LNCAP (cell line): Measurements from ENCODE around the gene CDH9.

ENCODE experiments used
- CTCF ChIP-seq: fragments of 450-650 bp; IDR thresholded peaks from 2 replicates; pipeline ENCODE4 v1.5.1; 2017; ENCODE audit warnings: mild to moderate bottlenecking

CDH9 gene

GRCh38 chr5:26889815-26890214 lies 148.6 kb downstream of the CDH9 start:
- TF ChIP-seq CTCF = no peak

- no peak for TF ChIP-seq CTCF
Observed at GRCh38 chr5:26884481-26884880, 153.9 kb downstream of the CDH9 start.

- no peak for TF ChIP-seq CTCF
Observed at GRCh38 chr5:26883375-26883774, 155.0 kb downstream of the CDH9 start.

- TF ChIP-seq CTCF = no peak
Observed at GRCh38 chr5:26881901-26882300, 156.5 kb downstream of the CDH9 start.

- no peak for TF ChIP-seq CTCF
Observed at GRCh38 chr5:26877154-26877553, 161.2 kb downstream of the CDH9 start.

- TF ChIP-seq CTCF = no peak
Observed at GRCh38 chr5:26872337-26872736, 166.0 kb downstream of the CDH9 start.

- TF ChIP-seq CTCF = no peak
Observed at GRCh38 chr5:26869781-26870180, 168.6 kb downstream of the CDH9 start.

- TF ChIP-seq CTCF = no peak
Observed at GRCh38 chr5:26868504-26868903, 169.9 kb downstream of the CDH9 start.
